HEK293 (cell line): Measurements from ENCODE around the gene DEDD2.

Experiments
- GFI1B ChIP-seq: fragments of 450-650 bp; formaldehyde crosslinking; IDR thresholded peaks from 2 replicates; pipeline ENCODE4 v1.5.1; 2016; ENCODE audit warnings: missing biosample characterization, missing genetic modification characterization
- MZF1 ChIP-seq: fragments of 450-650 bp; formaldehyde crosslinking; IDR thresholded peaks from 2 replicates; pipeline ENCODE4 v1.5.1; 2017; ENCODE audit warnings: missing biosample characterization, missing genetic modification characterization, borderline replicate concordance
- RBAK ChIP-seq: fragments of 450-650 bp; formaldehyde crosslinking; IDR thresholded peaks from 2 replicates; pipeline ENCODE4 v1.5.1; 2016; ENCODE audit warnings: missing biosample characterization, missing genetic modification characterization
- SALL2 ChIP-seq: fragments of 450-650 bp; formaldehyde crosslinking; IDR thresholded peaks from 2 replicates; pipeline ENCODE4 v1.5.0; 2017; ENCODE audit warnings: missing biosample characterization, mild to moderate bottlenecking, missing genetic modification characterization, borderline replicate concordance
- SP3 ChIP-seq: fragments of 450-650 bp; formaldehyde crosslinking; IDR thresholded peaks from 2 replicates; pipeline ENCODE4 v1.5.1; 2016; ENCODE audit warnings: missing biosample characterization, missing genetic modification characterization
- TCF7L2 ChIP-seq: IDR thresholded peaks from 2 replicates; pipeline ENCODE4 v1.6.1; 2011; ENCODE audit warnings: low read depth, mild to moderate bottlenecking, inconsistent platforms, low read length, moderate library complexity, borderline replicate concordance
- WT1 ChIP-seq: fragments of 450-650 bp; formaldehyde crosslinking; IDR thresholded peaks from 2 replicates; pipeline ENCODE4 v1.5.1; 2016; ENCODE audit warnings: missing biosample characterization, missing genetic modification characterization
- ZBTB17 ChIP-seq: fragments of 450-650 bp; formaldehyde crosslinking; IDR thresholded peaks from 2 replicates; pipeline ENCODE4 v1.5.1; 2016; ENCODE audit warnings: missing biosample characterization, missing genetic modification characterization
- ZBTB48 ChIP-seq: fragments of 450-650 bp; formaldehyde crosslinking; IDR thresholded peaks from 2 replicates; pipeline ENCODE4 v1.5.1; 2016; ENCODE audit warnings: missing biosample characterization, missing genetic modification characterization
- ZNF157 ChIP-seq: fragments of 450-650 bp; formaldehyde crosslinking; IDR thresholded peaks from 2 replicates; pipeline ENCODE4 v1.5.1; 2016; ENCODE audit warnings: missing biosample characterization, missing genetic modification characterization
- ZNF324 ChIP-seq: fragments of 450-650 bp; formaldehyde crosslinking; IDR thresholded peaks from 2 replicates; pipeline ENCODE4 v1.5.1; 2016; ENCODE audit warnings: missing biosample characterization, missing genetic modification characterization
- ZNF37A ChIP-seq: fragments of 450-650 bp; IDR thresholded peaks from 2 replicates; pipeline ENCODE4 v1.5.1; 2018; ENCODE audit warnings: missing biosample characterization, missing genetic modification characterization
- ZNF48 ChIP-seq: fragments of 450-650 bp; formaldehyde crosslinking; IDR thresholded peaks from 2 replicates; pipeline ENCODE4 v1.5.1; 2016; ENCODE audit warnings: missing biosample characterization, missing genetic modification characterization
- ZNF548 ChIP-seq: fragments of 450-650 bp; formaldehyde crosslinking; IDR thresholded peaks from 2 replicates; pipeline ENCODE4 v1.5.1; 2016; ENCODE audit warnings: missing biosample characterization, missing genetic modification characterization
- ZNF596 ChIP-seq: fragments of 450-650 bp; IDR thresholded peaks from 2 replicates; pipeline ENCODE4 v1.5.0; 2018; ENCODE audit warnings: missing biosample characterization, mild to moderate bottlenecking, missing genetic modification characterization, moderate library complexity
- ZXDB ChIP-seq: fragments of 450-650 bp; formaldehyde crosslinking; IDR thresholded peaks from 2 replicates; pipeline ENCODE4 v1.5.1; 2016; ENCODE audit warnings: missing biosample characterization, missing genetic modification characterization
- TF ChIP-seq, protein P1 (sequence below): fragments of 450-650 bp; formaldehyde crosslinking; IDR thresholded peaks from 2 replicates; pipeline ENCODE4 v1.5.1; 2016; ENCODE audit warnings: missing biosample characterization, missing genetic modification characterization
- TF ChIP-seq, protein P2 (sequence below): fragments of 450-650 bp; formaldehyde crosslinking; IDR thresholded peaks from 2 replicates; pipeline ENCODE4 v1.5.1; 2016; ENCODE audit warnings: missing biosample characterization, missing genetic modification characterization, borderline replicate concordance
- TF ChIP-seq, protein P3 (sequence below): fragments of 450-650 bp; formaldehyde crosslinking; IDR thresholded peaks from 2 replicates; pipeline ENCODE4 v1.5.1; 2016; ENCODE audit warnings: missing biosample characterization, missing genetic modification characterization
- TF ChIP-seq, protein P4 (sequence below): fragments of 450-650 bp; formaldehyde crosslinking; IDR thresholded peaks from 2 replicates; pipeline ENCODE4 v1.5.1; 2016; ENCODE audit warnings: missing biosample characterization, missing genetic modification characterization
- TF ChIP-seq, protein P5 (sequence below): fragments of 450-650 bp; formaldehyde crosslinking; IDR thresholded peaks from 2 replicates; pipeline ENCODE4 v1.5.1; 2016; ENCODE audit warnings: missing biosample characterization, missing genetic modification characterization
- TF ChIP-seq, protein P6 (sequence below): fragments of 450-650 bp; formaldehyde crosslinking; IDR thresholded peaks from 2 replicates; pipeline ENCODE4 v1.5.1; 2017; ENCODE audit warnings: missing biosample characterization, missing genetic modification characterization
- TF ChIP-seq, protein P7 (sequence below): fragments of 450-650 bp; formaldehyde crosslinking; IDR thresholded peaks from 2 replicates; pipeline ENCODE4 v1.5.1; 2016; ENCODE audit warnings: missing biosample characterization, missing genetic modification characterization, borderline replicate concordance

DEDD2 gene

DNA sequence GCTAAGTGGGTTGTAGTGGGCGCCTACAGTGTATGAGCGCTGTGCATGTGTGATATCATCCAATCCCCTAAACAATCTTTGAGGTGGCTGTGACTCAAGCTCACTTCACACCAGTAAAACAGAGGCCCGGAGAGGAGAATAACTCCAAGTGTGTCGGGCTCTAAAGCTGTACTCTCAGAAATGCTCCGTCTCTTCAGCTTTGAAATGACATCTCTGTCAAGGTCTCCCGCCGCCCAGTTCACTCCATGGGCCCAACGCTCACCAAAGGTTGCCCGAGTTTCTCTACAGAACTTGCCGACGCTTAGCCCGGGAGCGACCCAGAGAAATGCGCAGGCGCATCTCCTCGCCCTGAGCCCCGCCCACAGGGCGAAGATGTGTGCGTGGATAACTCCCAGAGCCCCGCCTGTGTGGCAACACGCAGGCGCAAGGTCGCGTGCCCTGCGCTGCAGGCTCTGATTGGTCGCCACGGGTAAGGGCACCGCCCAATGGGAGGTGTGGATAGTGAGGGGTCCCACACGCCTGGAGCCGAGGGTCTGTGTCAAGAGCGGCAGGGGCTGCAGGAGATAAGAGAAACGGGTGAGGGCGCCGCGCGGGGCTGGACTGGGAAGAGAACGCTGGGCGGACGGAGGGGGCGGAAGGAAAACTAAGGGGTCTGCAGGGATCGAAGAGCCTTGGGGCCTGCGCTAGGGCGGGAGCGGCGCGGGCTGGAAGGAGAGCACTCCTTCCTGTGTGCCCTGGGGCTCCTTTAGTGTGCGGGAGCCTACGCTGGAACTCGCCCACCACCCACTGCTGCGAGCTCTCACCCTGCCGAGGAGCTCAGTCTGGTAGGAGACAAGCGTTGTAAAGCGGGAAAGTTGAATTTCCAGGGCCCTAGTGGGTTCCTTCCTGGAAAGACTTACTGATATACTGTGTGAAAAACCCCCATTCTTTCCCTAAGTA lies 2.6 kb upstream of the DEDD2 start, which contains the start of gene ZNF526 (continued):
- TF ChIP-seq, protein P1, sequence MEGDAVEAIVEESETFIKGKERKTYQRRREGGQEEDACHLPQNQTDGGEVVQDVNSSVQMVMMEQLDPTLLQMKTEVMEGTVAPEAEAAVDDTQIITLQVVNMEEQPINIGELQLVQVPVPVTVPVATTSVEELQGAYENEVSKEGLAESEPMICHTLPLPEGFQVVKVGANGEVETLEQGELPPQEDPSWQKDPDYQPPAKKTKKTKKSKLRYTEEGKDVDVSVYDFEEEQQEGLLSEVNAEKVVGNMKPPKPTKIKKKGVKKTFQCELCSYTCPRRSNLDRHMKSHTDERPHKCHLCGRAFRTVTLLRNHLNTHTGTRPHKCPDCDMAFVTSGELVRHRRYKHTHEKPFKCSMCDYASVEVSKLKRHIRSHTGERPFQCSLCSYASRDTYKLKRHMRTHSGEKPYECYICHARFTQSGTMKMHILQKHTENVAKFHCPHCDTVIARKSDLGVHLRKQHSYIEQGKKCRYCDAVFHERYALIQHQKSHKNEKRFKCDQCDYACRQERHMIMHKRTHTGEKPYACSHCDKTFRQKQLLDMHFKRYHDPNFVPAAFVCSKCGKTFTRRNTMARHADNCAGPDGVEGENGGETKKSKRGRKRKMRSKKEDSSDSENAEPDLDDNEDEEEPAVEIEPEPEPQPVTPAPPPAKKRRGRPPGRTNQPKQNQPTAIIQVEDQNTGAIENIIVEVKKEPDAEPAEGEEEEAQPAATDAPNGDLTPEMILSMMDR (tag by site-specific recombination), result peak; percentile 93
- TF ChIP-seq, protein P2, sequence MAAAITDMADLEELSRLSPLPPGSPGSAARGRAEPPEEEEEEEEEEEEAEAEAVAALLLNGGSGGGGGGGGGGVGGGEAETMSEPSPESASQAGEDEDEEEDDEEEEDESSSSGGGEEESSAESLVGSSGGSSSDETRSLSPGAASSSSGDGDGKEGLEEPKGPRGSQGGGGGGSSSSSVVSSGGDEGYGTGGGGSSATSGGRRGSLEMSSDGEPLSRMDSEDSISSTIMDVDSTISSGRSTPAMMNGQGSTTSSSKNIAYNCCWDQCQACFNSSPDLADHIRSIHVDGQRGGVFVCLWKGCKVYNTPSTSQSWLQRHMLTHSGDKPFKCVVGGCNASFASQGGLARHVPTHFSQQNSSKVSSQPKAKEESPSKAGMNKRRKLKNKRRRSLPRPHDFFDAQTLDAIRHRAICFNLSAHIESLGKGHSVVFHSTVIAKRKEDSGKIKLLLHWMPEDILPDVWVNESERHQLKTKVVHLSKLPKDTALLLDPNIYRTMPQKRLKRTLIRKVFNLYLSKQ (tag by site-specific recombination), result no peak
- TF ChIP-seq SP3 (tag by site-specific recombination), result peak; percentile 95
- TF ChIP-seq, protein P3, sequence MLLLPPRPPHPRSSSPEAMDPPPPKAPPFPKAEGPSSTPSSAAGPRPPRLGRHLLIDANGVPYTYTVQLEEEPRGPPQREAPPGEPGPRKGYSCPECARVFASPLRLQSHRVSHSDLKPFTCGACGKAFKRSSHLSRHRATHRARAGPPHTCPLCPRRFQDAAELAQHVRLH (tag by site-specific recombination), result peak; percentile 64; the same call in 1 of the 2 replicates
- TF ChIP-seq, protein P4, sequence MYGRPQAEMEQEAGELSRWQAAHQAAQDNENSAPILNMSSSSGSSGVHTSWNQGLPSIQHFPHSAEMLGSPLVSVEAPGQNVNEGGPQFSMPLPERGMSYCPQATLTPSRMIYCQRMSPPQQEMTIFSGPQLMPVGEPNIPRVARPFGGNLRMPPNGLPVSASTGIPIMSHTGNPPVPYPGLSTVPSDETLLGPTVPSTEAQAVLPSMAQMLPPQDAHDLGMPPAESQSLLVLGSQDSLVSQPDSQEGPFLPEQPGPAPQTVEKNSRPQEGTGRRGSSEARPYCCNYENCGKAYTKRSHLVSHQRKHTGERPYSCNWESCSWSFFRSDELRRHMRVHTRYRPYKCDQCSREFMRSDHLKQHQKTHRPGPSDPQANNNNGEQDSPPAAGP (tag by site-specific recombination), result peak; percentile 76
- no peak for TF ChIP-seq ZNF37A (tag by site-specific recombination)
- TF ChIP-seq, protein P5, sequence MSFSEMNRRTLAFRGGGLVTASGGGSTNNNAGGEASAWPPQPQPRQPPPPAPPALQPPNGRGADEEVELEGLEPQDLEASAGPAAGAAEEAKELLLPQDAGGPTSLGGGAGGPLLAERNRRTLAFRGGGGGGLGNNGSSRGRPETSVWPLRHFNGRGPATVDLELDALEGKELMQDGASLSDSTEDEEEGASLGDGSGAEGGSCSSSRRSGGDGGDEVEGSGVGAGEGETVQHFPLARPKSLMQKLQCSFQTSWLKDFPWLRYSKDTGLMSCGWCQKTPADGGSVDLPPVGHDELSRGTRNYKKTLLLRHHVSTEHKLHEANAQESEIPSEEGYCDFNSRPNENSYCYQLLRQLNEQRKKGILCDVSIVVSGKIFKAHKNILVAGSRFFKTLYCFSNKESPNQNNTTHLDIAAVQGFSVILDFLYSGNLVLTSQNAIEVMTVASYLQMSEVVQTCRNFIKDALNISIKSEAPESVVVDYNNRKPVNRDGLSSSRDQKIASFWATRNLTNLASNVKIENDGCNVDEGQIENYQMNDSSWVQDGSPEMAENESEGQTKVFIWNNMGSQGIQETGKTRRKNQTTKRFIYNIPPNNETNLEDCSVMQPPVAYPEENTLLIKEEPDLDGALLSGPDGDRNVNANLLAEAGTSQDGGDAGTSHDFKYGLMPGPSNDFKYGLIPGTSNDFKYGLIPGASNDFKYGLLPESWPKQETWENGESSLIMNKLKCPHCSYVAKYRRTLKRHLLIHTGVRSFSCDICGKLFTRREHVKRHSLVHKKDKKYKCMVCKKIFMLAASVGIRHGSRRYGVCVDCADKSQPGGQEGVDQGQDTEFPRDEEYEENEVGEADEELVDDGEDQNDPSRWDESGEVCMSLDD (tag by site-specific recombination), result peak; percentile 32
- TF ChIP-seq, protein P6, sequence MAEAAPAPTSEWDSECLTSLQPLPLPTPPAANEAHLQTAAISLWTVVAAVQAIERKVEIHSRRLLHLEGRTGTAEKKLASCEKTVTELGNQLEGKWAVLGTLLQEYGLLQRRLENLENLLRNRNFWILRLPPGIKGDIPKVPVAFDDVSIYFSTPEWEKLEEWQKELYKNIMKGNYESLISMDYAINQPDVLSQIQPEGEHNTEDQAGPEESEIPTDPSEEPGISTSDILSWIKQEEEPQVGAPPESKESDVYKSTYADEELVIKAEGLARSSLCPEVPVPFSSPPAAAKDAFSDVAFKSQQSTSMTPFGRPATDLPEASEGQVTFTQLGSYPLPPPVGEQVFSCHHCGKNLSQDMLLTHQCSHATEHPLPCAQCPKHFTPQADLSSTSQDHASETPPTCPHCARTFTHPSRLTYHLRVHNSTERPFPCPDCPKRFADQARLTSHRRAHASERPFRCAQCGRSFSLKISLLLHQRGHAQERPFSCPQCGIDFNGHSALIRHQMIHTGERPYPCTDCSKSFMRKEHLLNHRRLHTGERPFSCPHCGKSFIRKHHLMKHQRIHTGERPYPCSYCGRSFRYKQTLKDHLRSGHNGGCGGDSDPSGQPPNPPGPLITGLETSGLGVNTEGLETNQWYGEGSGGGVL (tag by site-specific recombination), result peak; percentile 10; the same call in 1 of the 2 replicates
- TF ChIP-seq ZNF596 (tag by site-specific recombination), result no peak
- TF ChIP-seq TCF7L2, result 0 out of 2 replicates have a peak, but pooled peaks have one; percentile 36
- no peak for TF ChIP-seq ZNF324 (tag by site-specific recombination)
- no peak for TF ChIP-seq SALL2
- no peak for TF ChIP-seq ZNF548 (tag by site-specific recombination)
- TF ChIP-seq, protein P7, sequence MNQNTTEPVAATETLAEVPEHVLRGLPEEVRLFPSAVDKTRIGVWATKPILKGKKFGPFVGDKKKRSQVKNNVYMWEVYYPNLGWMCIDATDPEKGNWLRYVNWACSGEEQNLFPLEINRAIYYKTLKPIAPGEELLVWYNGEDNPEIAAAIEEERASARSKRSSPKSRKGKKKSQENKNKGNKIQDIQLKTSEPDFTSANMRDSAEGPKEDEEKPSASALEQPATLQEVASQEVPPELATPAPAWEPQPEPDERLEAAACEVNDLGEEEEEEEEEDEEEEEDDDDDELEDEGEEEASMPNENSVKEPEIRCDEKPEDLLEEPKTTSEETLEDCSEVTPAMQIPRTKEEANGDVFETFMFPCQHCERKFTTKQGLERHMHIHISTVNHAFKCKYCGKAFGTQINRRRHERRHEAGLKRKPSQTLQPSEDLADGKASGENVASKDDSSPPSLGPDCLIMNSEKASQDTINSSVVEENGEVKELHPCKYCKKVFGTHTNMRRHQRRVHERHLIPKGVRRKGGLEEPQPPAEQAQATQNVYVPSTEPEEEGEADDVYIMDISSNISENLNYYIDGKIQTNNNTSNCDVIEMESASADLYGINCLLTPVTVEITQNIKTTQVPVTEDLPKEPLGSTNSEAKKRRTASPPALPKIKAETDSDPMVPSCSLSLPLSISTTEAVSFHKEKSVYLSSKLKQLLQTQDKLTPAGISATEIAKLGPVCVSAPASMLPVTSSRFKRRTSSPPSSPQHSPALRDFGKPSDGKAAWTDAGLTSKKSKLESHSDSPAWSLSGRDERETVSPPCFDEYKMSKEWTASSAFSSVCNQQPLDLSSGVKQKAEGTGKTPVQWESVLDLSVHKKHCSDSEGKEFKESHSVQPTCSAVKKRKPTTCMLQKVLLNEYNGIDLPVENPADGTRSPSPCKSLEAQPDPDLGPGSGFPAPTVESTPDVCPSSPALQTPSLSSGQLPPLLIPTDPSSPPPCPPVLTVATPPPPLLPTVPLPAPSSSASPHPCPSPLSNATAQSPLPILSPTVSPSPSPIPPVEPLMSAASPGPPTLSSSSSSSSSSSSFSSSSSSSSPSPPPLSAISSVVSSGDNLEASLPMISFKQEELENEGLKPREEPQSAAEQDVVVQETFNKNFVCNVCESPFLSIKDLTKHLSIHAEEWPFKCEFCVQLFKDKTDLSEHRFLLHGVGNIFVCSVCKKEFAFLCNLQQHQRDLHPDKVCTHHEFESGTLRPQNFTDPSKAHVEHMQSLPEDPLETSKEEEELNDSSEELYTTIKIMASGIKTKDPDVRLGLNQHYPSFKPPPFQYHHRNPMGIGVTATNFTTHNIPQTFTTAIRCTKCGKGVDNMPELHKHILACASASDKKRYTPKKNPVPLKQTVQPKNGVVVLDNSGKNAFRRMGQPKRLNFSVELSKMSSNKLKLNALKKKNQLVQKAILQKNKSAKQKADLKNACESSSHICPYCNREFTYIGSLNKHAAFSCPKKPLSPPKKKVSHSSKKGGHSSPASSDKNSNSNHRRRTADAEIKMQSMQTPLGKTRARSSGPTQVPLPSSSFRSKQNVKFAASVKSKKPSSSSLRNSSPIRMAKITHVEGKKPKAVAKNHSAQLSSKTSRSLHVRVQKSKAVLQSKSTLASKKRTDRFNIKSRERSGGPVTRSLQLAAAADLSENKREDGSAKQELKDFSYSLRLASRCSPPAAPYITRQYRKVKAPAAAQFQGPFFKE, result no peak
- peak; percentile 77; the same call in 1 of the 2 replicates for TF ChIP-seq MZF1 (tag by site-specific recombination)
- peak; percentile 89 for TF ChIP-seq ZBTB17
- no peak for TF ChIP-seq ZNF157 (tag by site-specific recombination)
- TF ChIP-seq ZBTB48, result peak; percentile 98
- peak; percentile 39; the same call in 1 of the 2 replicates for TF ChIP-seq WT1 (tag by site-specific recombination)
- no peak for TF ChIP-seq GFI1B (tag by site-specific recombination)
- TF ChIP-seq ZNF48 (tag by site-specific recombination), result no peak
- no peak for TF ChIP-seq RBAK (tag by site-specific recombination)
- TF ChIP-seq ZXDB (tag by site-specific recombination), result peak; percentile 100
